Neural crest cell (in vitro differentiated cells): ENCODE measurements around the gene EPN1. TPM values are rescaled to one million over a fixed set of nuclear protein-coding genes. Genes with fewer than 3 reads are reported as not detected.

ENCODE experiments used
- DNase-seq: peaks from one replicate; pipeline ENCODE4 v3.0.0; 2021; ENCODE audit warnings: low read depth, mixed read lengths, low spot score
- H3K27ac Mint-ChIP-seq: one replicate; pipeline ENCODE4 v1.8.0; 2021; ENCODE audit warnings: mild to moderate bottlenecking, mixed read lengths; ENCODE audit not compliant: unreplicated experiment
- H3K27me3 Mint-ChIP-seq: 2 replicates; pipeline ENCODE4 v1.8.0; 2021; ENCODE audit warnings: low read depth, mild to moderate bottlenecking, mixed read lengths
- H3K36me3 Mint-ChIP-seq: 2 replicates; pipeline ENCODE4 v1.8.0; 2021; ENCODE audit warnings: low read depth, mild to moderate bottlenecking, mixed read lengths
- H3K4me1 Mint-ChIP-seq: 2 replicates; pipeline ENCODE4 v1.8.0; 2021; ENCODE audit warnings: mixed read lengths
- H3K4me3 Mint-ChIP-seq: one replicate; pipeline ENCODE4 v1.8.0; 2021; ENCODE audit warnings: mild to moderate bottlenecking, mixed read lengths
- H3K9me3 Mint-ChIP-seq: 2 replicates; pipeline ENCODE4 v1.8.0; 2021; ENCODE audit warnings: mixed read lengths
- CTCF ChIP-seq: fragments of 200-600 bp; sonication (generic); conservative IDR thresholded peaks from 2 replicates; pipeline ENCODE4 v1.5.0; 2021; ENCODE audit warnings: antibody characterized with exemption, mild to moderate bottlenecking
- total RNA-seq: library from RNA; stranded (reverse); gene quantifications from 2 replicates; pipeline ENCODE4 v1.2.1, GENCODE V29; 2021

EPN1 gene
- total RNA-seq, 1 donor from 2014 or later, result 129 TPM

GRCh38 chr19:55650602-55651230, 24.3 kb upstream of the EPN1 start:
- H3K9me3 Mint-ChIP-seq, result no peaks in the 10 kb centered on the region
- H3K4me3 Mint-ChIP-seq, result peak overlapping the region; percentile 83
- H3K36me3 Mint-ChIP-seq, result peaks cover 2% of the 10 kb centered on the region
- TF ChIP-seq CTCF, result no peak
- H3K4me1 Mint-ChIP-seq, result peaks cover 21% of the 10 kb centered on the region
- DNase-seq, result no peak
- H3K27ac Mint-ChIP-seq, result no peak overlapping the region
- H3K27me3 Mint-ChIP-seq, result peaks cover 9% of the 10 kb centered on the region

- peaks cover 26% of the 10 kb centered on the region for H3K4me1 Mint-ChIP-seq
- no peak for DNase-seq
- TF ChIP-seq CTCF, result no peak
- peaks cover 2% of the 10 kb centered on the region for H3K36me3 Mint-ChIP-seq
- peaks cover 9% of the 10 kb centered on the region for H3K27me3 Mint-ChIP-seq
- no peak overlapping the region for H3K27ac Mint-ChIP-seq
- peak overlapping the region; percentile 83 for H3K4me3 Mint-ChIP-seq
- H3K9me3 Mint-ChIP-seq, result no peaks in the 10 kb centered on the region
Observed at GRCh38 chr19:55651236-55651635, 23.8 kb upstream of the EPN1 start.

- H3K27ac Mint-ChIP-seq, result peak overlapping the region; percentile 43
- peak overlapping the region; percentile 56 for H3K4me3 Mint-ChIP-seq
- no peak for TF ChIP-seq CTCF
- peaks cover 28% of the 10 kb centered on the region for H3K4me1 Mint-ChIP-seq
- H3K36me3 Mint-ChIP-seq, result peaks cover 2% of the 10 kb centered on the region
- peaks cover 9% of the 10 kb centered on the region for H3K27me3 Mint-ChIP-seq
- H3K9me3 Mint-ChIP-seq, result no peaks in the 10 kb centered on the region
- DNase-seq, result no peak
Observed at GRCh38 chr19:55652311-55653128, 22.5 kb upstream of the EPN1 start.

GRCh38 chr19:55653651-55654322, 21.2 kb upstream of the EPN1 start:
- DNase-seq, result peak; percentile 98
- Mint-ChIP-seq H3K4me3 (peak overlapping the region; percentile 95), H3K9me3 (no peaks in the 10 kb centered on the region), H3K36me3 (no peaks in the 10 kb centered on the region), H3K4me1 (peaks cover 27% of the 10 kb centered on the region), H3K27ac (peak overlapping the region; percentile 99), H3K27me3 (peaks cover 9% of the 10 kb centered on the region)
- TF ChIP-seq CTCF, result peak; percentile 100

- Mint-ChIP-seq H3K27ac (peak overlapping the region; percentile 99), H3K36me3 (peaks cover 1% of the 10 kb centered on the region), H3K9me3 (no peaks in the 10 kb centered on the region), H3K4me1 (peaks cover 27% of the 10 kb centered on the region), H3K27me3 (peaks cover 9% of the 10 kb centered on the region), H3K4me3 (peak overlapping the region; percentile 95)
- no peak for TF ChIP-seq CTCF
- peak; percentile 98 for DNase-seq
Observed at GRCh38 chr19:55654323-55654867, 20.6 kb upstream of the EPN1 start.
